SK-N-SH (cell line): ENCODE results near the gene MGRN1. TPM values are rescaled to one million over a fixed set of nuclear protein-coding genes. Genes with fewer than 3 reads are reported as not detected.

ENCODE experiments used
- CTCF ChIA-PET: fragments of 300-600, 350-600 bp; formaldehyde crosslinking; extraction: SDS; loops from one replicate; lab custom pipeline; 2021; lab: Yijun Ruan, JAX
- POLR2A ChIA-PET: fragments of 350-600 bp; sonication (Branson Sonifier 250); formaldehyde crosslinking; extraction: SDS; loops from one replicate; lab custom pipeline; 2020; ENCODE audit warnings: antibody characterized with exemption, inconsistent platforms; lab: Yijun Ruan, JAX
- DNase-seq: peaks from one replicate; pipeline ENCODE4 v3.0.0; 2012
- H2AFZ ChIP-seq: fragments of 200-600 bp; sonication (generic); 2 replicates; pipeline ENCODE4 v1.8.1; 2016; ENCODE audit warnings: antibody characterized with exemption, mild to moderate bottlenecking, low read depth
- H3F3A ChIP-seq: fragments of 200-600 bp; sonication (generic); replicated peaks from 2 replicates; pipeline ENCODE3; 2016; ENCODE audit warnings: antibody characterized with exemption, mild to moderate bottlenecking; ENCODE audit not compliant: insufficient read depth
- H3K27ac ChIP-seq, 2 experiments: fragments of 200-500 bp in 1 of 2; fragments of 200-600 bp in 1 of 2; sonication (Bioruptor generic) in 1 of 2; sonication (generic), shearing (Covaris generic) in 1 of 2; 2 replicates each; pipeline versions ENCODE4 v1.5.1 to v1.6.1; 2014 to 2016; ENCODE audit warnings: low read depth in 2 of 2, inconsistent platforms in 1 of 2, low read length in 1 of 2, mild to moderate bottlenecking in 1 of 2, mixed read lengths in 1 of 2
- H3K27me3 ChIP-seq: fragments of 200-600 bp; sonication (generic), shearing (Covaris generic); 2 replicates; pipeline ENCODE4 v1.6.1; 2016; ENCODE audit warnings: mixed run types; ENCODE audit not compliant: insufficient read depth
- H3K36me3 ChIP-seq, 2 experiments: fragments of 200-500 bp in 1 of 2; fragments of 200-600 bp in 1 of 2; sonication (Bioruptor generic) in 1 of 2; sonication (generic) in 1 of 2; replicated peaks in 1 of 2; 2 replicates each; pipeline versions ENCODE3 to v1.5.1; 2014 to 2016; ENCODE audit warnings: low read length in 1 of 2, mild to moderate bottlenecking in 1 of 2; ENCODE audit not compliant: insufficient read depth in 2 of 2, control insufficient read depth in 1 of 2
- H3K4me1 ChIP-seq, 2 experiments: fragments of 200-500 bp in 1 of 2; fragments of 200-600 bp in 1 of 2; sonication (Bioruptor generic) in 1 of 2; sonication (generic), shearing (Covaris generic) in 1 of 2; 2 replicates each; pipeline versions ENCODE4 v1.5.1 to v1.6.1; 2014 to 2016; ENCODE audit warnings: low read depth in 1 of 2, low read length in 1 of 2, mixed run types in 1 of 2; ENCODE audit not compliant: insufficient read depth in 2 of 2, control insufficient read depth in 1 of 2
- H3K4me2 ChIP-seq: fragments of 200-600 bp; sonication (generic), shearing (Covaris generic); 2 replicates; pipeline ENCODE4 v1.6.1; 2017; ENCODE audit warnings: mixed run types
- H3K4me3 ChIP-seq, 2 experiments: fragments of 200-500 bp in 1 of 2; fragments of 200-600 bp in 1 of 2; sonication (Bioruptor generic) in 1 of 2; sonication (generic), shearing (Covaris generic) in 1 of 2; 2 replicates each; pipeline versions ENCODE4 v1.5.1 to v1.8.1; 2014 to 2016; ENCODE audit warnings: low read depth in 2 of 2, inconsistent platforms in 1 of 2, low read length in 1 of 2, mild to moderate bottlenecking in 1 of 2, mixed read lengths in 1 of 2, moderate library complexity in 1 of 2
- H3K79me2 ChIP-seq: fragments of 200-600 bp; sonication (generic); 2 replicates; pipeline ENCODE4 v1.8.1; 2017; ENCODE audit warnings: mild to moderate bottlenecking; ENCODE audit not compliant: insufficient read depth
- H3K9ac ChIP-seq: fragments of 200-600 bp; sonication (generic); 2 replicates; pipeline ENCODE4 v1.6.1; 2017; ENCODE audit warnings: mixed run types
- H3K9me2 ChIP-seq: fragments of 200-600 bp; sonication (generic); 2 replicates; pipeline ENCODE4 v1.6.1; 2017; ENCODE audit warnings: mixed run types
- H3K9me3 ChIP-seq: fragments of 200-600 bp; sonication (generic); 2 replicates; pipeline ENCODE4 v1.6.1; 2017; ENCODE audit warnings: mixed run types, mild to moderate bottlenecking, moderate library complexity
- H4K20me1 ChIP-seq: fragments of 200-600 bp; sonication (generic); 2 replicates; pipeline ENCODE4 v1.6.1; 2017; ENCODE audit warnings: mild to moderate bottlenecking, mixed run types; ENCODE audit not compliant: insufficient read depth
- EP300 ChIP-seq, 2 experiments: IDR thresholded peaks; 2 replicates each; pipeline versions ENCODE4 v1.4.0 to v1.6.1; 2012; ENCODE audit warnings: borderline replicate concordance in 1 of 2, low read depth in 1 of 2, low read length in 1 of 2
- EZH2phosphoT487 ChIP-seq: fragments of 200-600 bp; sonication (generic); IDR thresholded peaks from 2 replicates; pipeline ENCODE4 v1.6.1; 2017; ENCODE audit warnings: low read depth, mixed run types, mild to moderate bottlenecking, antibody characterized with exemption, moderate library complexity, borderline replicate concordance
- FOSL2 ChIP-seq: IDR thresholded peaks from 2 replicates; pipeline ENCODE4 v1.4.0; 2012; ENCODE audit warnings: low read depth, mild to moderate bottlenecking, moderate library complexity, borderline replicate concordance
- FOXJ3 ChIP-seq: sonication (generic); formaldehyde crosslinking; IDR thresholded peaks from 2 replicates; pipeline ENCODE4 v1.5.1; 2020; ENCODE audit warnings: mild to moderate bottlenecking, missing genetic modification reagents
- JUND ChIP-seq: IDR thresholded peaks from 2 replicates; pipeline ENCODE4 v1.4.0; 2012
- MXI1 ChIP-seq: IDR thresholded peaks from 2 replicates; pipeline ENCODE4 v1.6.1; 2012; ENCODE audit warnings: mild to moderate bottlenecking, low read depth, low read length, improper control_type of control experiment
- NFIC ChIP-seq: IDR thresholded peaks from 2 replicates; pipeline ENCODE4 v1.4.0; 2012; ENCODE audit warnings: borderline replicate concordance
- RAD21 ChIP-seq: IDR thresholded peaks from 2 replicates; pipeline ENCODE4 v1.6.1; 2012; ENCODE audit warnings: mild to moderate bottlenecking, low read length
- RCOR1 ChIP-seq: fragments of 150-350 bp; IDR thresholded peaks from 2 replicates; pipeline ENCODE4 v1.6.1; 2017; ENCODE audit warnings: antibody characterized with exemption, low read length
- RFX5 ChIP-seq: IDR thresholded peaks from 2 replicates; pipeline ENCODE4 v1.6.1; 2012; ENCODE audit warnings: mild to moderate bottlenecking, improper control_type of control experiment, low read length
- WGBS: methylation state at CpG from one replicate; pipeline ENCODE4 v1.1.6; 2017; ENCODE audit warnings: low lambda C conversion rate; 5-methylcytosine and 5-hydroxymethylcytosine counted together
- polyA plus RNA-seq, 3 experiments: library from polyadenylated mRNA; depleted of rRNA; stranded (reverse); fragments of >200 nt; gene quantifications; 2 replicates each; pipeline ENCODE4 v1.2.3, GENCODE V29; 2012
- TF ChIP-seq, protein P1 (sequence below): fragments of 150-350 bp; IDR thresholded peaks from 2 replicates; pipeline ENCODE4 v1.6.1; 2016; ENCODE audit warnings: mild to moderate bottlenecking, low read depth, low read length
- TF ChIP-seq, protein P2 (sequence below): IDR thresholded peaks from 2 replicates; pipeline ENCODE4; 2012
- TF ChIP-seq, protein P3 (sequence below): IDR thresholded peaks from 2 replicates; pipeline ENCODE4 v1.4.0; 2012; ENCODE audit warnings: low read depth, borderline replicate concordance

MGRN1 gene
- polyA plus RNA-seq, 1 of the 3 experiments (the other 2 are of a cell fraction): 13.3 TPM

DNA sequence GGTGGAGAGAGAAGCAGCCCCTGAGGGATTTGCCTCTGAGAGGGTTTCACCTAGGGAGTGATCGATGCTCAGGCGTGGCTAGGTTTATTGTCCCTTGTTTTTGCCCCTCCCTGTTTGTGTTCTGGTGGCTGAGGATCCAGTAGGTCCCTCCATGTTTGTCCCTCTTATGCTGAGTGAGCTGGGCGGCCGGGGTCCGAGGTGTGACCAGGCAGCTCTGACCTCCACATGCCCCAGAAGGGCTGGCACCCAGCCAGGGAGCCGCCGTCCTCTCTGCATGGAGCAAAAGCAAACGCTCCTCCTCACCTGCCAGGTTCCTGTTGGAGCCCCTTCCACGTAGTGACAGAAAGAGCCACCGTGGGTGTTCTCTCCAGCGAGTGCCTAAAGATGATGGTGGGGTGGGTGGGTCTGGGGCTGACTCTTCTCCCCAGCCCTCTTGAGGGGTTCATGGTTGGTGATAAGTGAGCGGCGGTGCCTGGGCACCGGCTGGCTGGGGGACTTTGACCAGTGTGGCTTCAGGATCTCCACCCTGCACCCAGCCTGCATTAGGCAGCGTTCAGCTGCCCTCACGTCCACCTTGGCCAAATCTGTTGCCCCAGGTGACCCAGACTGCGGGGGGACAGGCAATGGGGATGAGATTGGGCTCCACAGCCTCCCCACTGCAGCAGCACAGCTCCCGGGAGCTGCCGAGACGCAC is 54.7 kb downstream of the MGRN1 start:
- WGBS: 86% methylated on average over 13 of the region's 20 CpGs
- Histone ChIP-seq H3K79me2 (no peaks in the 10 kb centered on the region; the same call in 1 of the 2 replicates), H2AFZ (no peak overlapping the region), H4K20me1 (0 out of 2 replicates have a peak, but pooled peaks cover 2% of the 10 kb centered on the region), H3K9me3 (no peaks in the 10 kb centered on the region), H3K4me3 (no peak overlapping the region), H3K27me3 (no peaks in the 10 kb centered on the region), H3K4me1 (peaks cover 0 to 4% of the 10 kb centered on the region in 2 experiments; a peak in 1 of 4 replicates), H3K36me3 (peaks cover 6 to 34% of the 10 kb centered on the region in 2 experiments), H3K4me2 (no peak overlapping the region), H3K27ac (no peak overlapping the region; a peak in 1 of 4 replicates), H3K9ac (no peak overlapping the region), H3F3A (no peaks in the 10 kb centered on the region), H3K9me2 (no peaks in the 10 kb centered on the region)
- POLR2A ChIA-PET: interaction anchor here (0.5 to 0.9 kb wide), 2 partner anchors 14 to 151 kb away, joined by 3 read pairs; partner anchors contain the start of gene NUDT16L1
- CTCF ChIA-PET: interaction anchor here (1.7 kb wide), 1 partner anchor 13 kb away, joined by 7 read pairs; no protein-coding TSS in a partner anchor
- DNase-seq: peak; percentile 61
- TF ChIP-seq RFX5 (no peak), RCOR1 (no peak), EP300 (IDR thresholded peaks at IDR 0.05; ENCODE audit: borderline replicate concordance in 1 of 2, low read depth in 1 of 2, low read length in 1 of 2) (no peak), JUND (no peak), MXI1 (no peak)
- TF ChIP-seq, protein P1, sequence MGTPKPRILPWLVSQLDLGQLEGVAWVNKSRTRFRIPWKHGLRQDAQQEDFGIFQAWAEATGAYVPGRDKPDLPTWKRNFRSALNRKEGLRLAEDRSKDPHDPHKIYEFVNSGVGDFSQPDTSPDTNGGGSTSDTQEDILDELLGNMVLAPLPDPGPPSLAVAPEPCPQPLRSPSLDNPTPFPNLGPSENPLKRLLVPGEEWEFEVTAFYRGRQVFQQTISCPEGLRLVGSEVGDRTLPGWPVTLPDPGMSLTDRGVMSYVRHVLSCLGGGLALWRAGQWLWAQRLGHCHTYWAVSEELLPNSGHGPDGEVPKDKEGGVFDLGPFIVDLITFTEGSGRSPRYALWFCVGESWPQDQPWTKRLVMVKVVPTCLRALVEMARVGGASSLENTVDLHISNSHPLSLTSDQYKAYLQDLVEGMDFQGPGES: no peak
- TF ChIP-seq, all 33 proteins: peak for 0

DNA sequence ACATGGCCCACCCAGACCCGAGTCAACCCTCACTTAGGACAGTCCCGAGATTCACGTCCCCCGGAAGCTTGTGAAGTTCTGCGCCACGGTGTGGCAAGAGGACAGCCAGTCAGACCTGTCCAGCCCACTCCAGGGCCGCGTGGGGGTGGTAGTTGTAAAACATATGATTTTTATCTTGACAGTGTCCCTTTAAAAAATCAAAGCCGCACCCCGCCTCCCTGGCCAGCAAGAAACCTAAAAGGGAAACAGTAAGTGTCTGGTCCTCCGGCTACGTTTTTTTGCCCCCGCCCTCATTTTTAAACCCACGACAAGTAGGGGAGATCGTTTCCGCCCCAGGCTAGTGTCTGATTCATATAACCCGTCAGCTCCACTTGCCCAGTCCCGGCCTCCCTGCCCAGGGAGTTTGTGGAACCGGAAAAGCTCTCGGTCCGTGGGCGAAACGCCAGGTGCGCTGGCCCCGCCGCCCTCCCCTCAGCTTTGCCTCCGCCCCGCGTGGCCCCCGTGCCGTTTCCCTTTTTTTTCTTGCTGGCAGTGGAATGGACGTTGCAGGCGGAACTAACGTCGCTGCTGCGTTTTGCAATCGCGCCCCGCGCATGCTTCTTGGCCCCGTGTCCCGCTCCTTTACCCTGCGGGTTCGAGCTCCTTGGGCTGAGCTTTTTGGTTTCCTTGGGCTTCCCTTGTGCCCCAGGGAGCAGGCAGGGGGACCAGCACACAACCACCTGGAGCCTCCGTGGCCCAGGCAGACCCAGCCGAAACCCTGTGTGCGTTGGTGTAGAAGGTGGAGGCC is 55.4 kb downstream of the MGRN1 start:
- Histone ChIP-seq H3K4me3 (no peak overlapping the region), H3K4me2 (no peak overlapping the region), H3K36me3 (peaks cover 4 to 41% of the 10 kb centered on the region in 2 experiments), H3K27me3 (no peaks in the 10 kb centered on the region), H3K79me2 (no peaks in the 10 kb centered on the region; the same call in 1 of the 2 replicates), H2AFZ (no peak overlapping the region), H3K27ac (no peak overlapping the region), H3K4me1 (peaks cover 0 to 4% of the 10 kb centered on the region in 2 experiments; a peak in 1 of 4 replicates), H3F3A (no peaks in the 10 kb centered on the region), H4K20me1 (0 out of 2 replicates have a peak, but pooled peaks cover 2% of the 10 kb centered on the region), H3K9ac (no peak overlapping the region), H3K9me2 (no peaks in the 10 kb centered on the region), H3K9me3 (no peaks in the 10 kb centered on the region)
- ChIA-PET CTCF (interaction anchor here (1.7 kb wide), 1 partner anchor 12 kb away, joined by 7 read pairs; no protein-coding TSS in a partner anchor), POLR2A (interaction anchor here (0.9 kb wide), 1 partner anchor 14 kb away, joined by 3 read pairs; the partner anchor contains the start of gene NUDT16L1)
- no peak for TF ChIP-seq RAD21
- TF ChIP-seq RFX5: no peak
- TF ChIP-seq, protein P2, sequence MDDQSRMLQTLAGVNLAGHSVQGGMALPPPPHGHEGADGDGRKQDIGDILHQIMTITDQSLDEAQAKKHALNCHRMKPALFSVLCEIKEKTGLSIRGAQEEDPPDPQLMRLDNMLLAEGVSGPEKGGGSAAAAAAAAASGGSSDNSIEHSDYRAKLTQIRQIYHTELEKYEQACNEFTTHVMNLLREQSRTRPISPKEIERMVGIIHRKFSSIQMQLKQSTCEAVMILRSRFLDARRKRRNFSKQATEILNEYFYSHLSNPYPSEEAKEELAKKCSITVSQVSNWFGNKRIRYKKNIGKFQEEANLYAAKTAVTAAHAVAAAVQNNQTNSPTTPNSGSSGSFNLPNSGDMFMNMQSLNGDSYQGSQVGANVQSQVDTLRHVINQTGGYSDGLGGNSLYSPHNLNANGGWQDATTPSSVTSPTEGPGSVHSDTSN: no peak
- no peak for TF ChIP-seq FOXJ3 (CRISPR knock-in tag)
- no peak for TF ChIP-seq EZH2phosphoT487
- no peak for TF ChIP-seq NFIC
- TF ChIP-seq FOSL2: no peak
- TF ChIP-seq, protein P3, sequence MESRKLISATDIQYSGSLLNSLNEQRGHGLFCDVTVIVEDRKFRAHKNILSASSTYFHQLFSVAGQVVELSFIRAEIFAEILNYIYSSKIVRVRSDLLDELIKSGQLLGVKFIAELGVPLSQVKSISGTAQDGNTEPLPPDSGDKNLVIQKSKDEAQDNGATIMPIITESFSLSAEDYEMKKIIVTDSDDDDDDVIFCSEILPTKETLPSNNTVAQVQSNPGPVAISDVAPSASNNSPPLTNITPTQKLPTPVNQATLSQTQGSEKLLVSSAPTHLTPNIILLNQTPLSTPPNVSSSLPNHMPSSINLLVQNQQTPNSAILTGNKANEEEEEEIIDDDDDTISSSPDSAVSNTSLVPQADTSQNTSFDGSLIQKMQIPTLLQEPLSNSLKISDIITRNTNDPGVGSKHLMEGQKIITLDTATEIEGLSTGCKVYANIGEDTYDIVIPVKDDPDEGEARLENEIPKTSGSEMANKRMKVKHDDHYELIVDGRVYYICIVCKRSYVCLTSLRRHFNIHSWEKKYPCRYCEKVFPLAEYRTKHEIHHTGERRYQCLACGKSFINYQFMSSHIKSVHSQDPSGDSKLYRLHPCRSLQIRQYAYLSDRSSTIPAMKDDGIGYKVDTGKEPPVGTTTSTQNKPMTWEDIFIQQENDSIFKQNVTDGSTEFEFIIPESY: no peak
- no peak for DNase-seq
- WGBS: 92% methylated on average over 46 of the region's 47 CpGs
